AG08396 (cell line): Measurements from ENCODE around the gene OSBPL2.

ENCODE experiments used
- DNase-seq: peaks from one replicate; pipeline ENCODE4 v3.0.0; 2012; ENCODE audit warnings: low spot score, mixed read lengths

Gene OSBPL2

GRCh38 chr20:62235777-62236157 is 2.6 kb upstream of the OSBPL2 start:
- no peak for DNase-seq

- DNase-seq: no peak
Observed at GRCh38 chr20:62236200-62236599, 2.1 kb upstream of the OSBPL2 start.

GRCh38 chr20:62236766-62237513 is 1.4 kb upstream of the OSBPL2 start:
- no peak for DNase-seq

GRCh38 chr20:62237514-62237800 is 864 bp upstream of the OSBPL2 start:
- no peak for DNase-seq

GRCh38 chr20:62238569-62239277 is 402 bp downstream of the OSBPL2 start:
- peak; percentile 47 for DNase-seq

- DNase-seq: no peak
Observed at GRCh38 chr20:62239278-62239879, 1.1 kb downstream of the OSBPL2 start.

- DNase-seq: no peak
Observed at GRCh38 chr20:62240020-62240685, 1.8 kb downstream of the OSBPL2 start.

- DNase-seq: no peak
Observed at GRCh38 chr20:62241506-62241905, 3.2 kb downstream of the OSBPL2 start.

- DNase-seq: no peak
Observed at GRCh38 chr20:62242176-62242575, 3.9 kb downstream of the OSBPL2 start.

GRCh38 chr20:62243106-62243505 is 4.8 kb downstream of the OSBPL2 start:
- no peak for DNase-seq

- no peak for DNase-seq
Observed at GRCh38 chr20:62243906-62244515, 5.7 kb downstream of the OSBPL2 start.

GRCh38 chr20:62244644-62245108 is 6.4 kb downstream of the OSBPL2 start:
- DNase-seq: no peak

GRCh38 chr20:62245911-62246280 is 7.6 kb downstream of the OSBPL2 start:
- no peak for DNase-seq

GRCh38 chr20:62246431-62246830 is 8.1 kb downstream of the OSBPL2 start:
- DNase-seq: no peak

- DNase-seq: no peak
Observed at GRCh38 chr20:62246872-62247652, 8.7 kb downstream of the OSBPL2 start.

- DNase-seq: no peak
Observed at GRCh38 chr20:62248890-62249560, 10.7 kb downstream of the OSBPL2 start.

- peak; percentile 50 for DNase-seq
Observed at GRCh38 chr20:62252342-62252966, 14.1 kb downstream of the OSBPL2 start.

GRCh38 chr20:62253398-62253797 is 15.1 kb downstream of the OSBPL2 start:
- no peak for DNase-seq

- DNase-seq: no peak
Observed at GRCh38 chr20:62254021-62254724, 15.9 kb downstream of the OSBPL2 start.

- DNase-seq: no peak
Observed at GRCh38 chr20:62255976-62256375, 17.7 kb downstream of the OSBPL2 start.
